ENCODE measurements around the gene RAD51B. TPM values are rescaled to one million over a fixed set of nuclear protein-coding genes. Genes with fewer than 3 reads are reported as not detected.

The RAD51B gene
- total RNA-seq, 1 experiment from 2014 or later, result 16.7 TPM

- Histone ChIP-seq H2BK120ac (ENCODE audit: low read depth, low read length, poor library complexity, severe bottlenecking) (no peak overlapping the region), H2BK20ac (ENCODE audit: low read depth, low read length, poor library complexity, severe bottlenecking) (no peak overlapping the region), H3K27me3 (ENCODE audit: insufficient read depth, low read length) (no peaks in the 10 kb centered on the region), H3K23ac (ENCODE audit: insufficient read length, low read depth, low read length) (no peak overlapping the region), H3K4me1 (ENCODE audit: insufficient read depth, low read length) (no peaks in the 10 kb centered on the region; the same call in 1 of the 2 replicates), H3K79me1 (ENCODE audit: insufficient read depth, low read depth, low read length, poor library complexity, severe bottlenecking) (no peaks in the 10 kb centered on the region), H3K79me2 (ENCODE audit: insufficient read depth, low read length) (no peaks in the 10 kb centered on the region), H3K9me3 (ENCODE audit: control insufficient read depth, low read depth, low read length) (no peaks in the 10 kb centered on the region), H3K4ac (ENCODE audit: low read depth, low read length) (no peak overlapping the region), H3T11ph (ENCODE audit: low read length) (no peak overlapping the region), H2BK5ac (ENCODE audit: insufficient read length, low read length) (no peak overlapping the region), H3K4me2 (ENCODE audit: insufficient read depth, insufficient read length, low read length) (no peak overlapping the region), H4K91ac (ENCODE audit: insufficient read length, low read depth, low read length) (no peak overlapping the region), H3K14ac (ENCODE audit: insufficient read depth, low read length) (no peak overlapping the region), H4K8ac (replicated peaks; ENCODE audit: insufficient read length, low read depth, low read length) (no peak overlapping the region), H2AFZ (ENCODE audit: low read length) (no peak overlapping the region), H3K18ac (ENCODE audit: insufficient read length, low read depth, low read length) (no peak overlapping the region), H4K5ac (ENCODE audit: insufficient read length, low read depth, low read length) (no peak overlapping the region), H3K9ac (ENCODE audit: extremely low read depth, insufficient read length, low read length) (no peak overlapping the region), H3K23me2 (ENCODE audit: insufficient read length, low read depth, low read length, poor library complexity, severe bottlenecking) (no peaks in the 10 kb centered on the region), H2BK15ac (ENCODE audit: low read depth, low read length) (no peak overlapping the region), H2BK12ac (ENCODE audit: insufficient read length, low read depth, low read length) (no peak overlapping the region), H3K56ac (ENCODE audit: insufficient read length, low read depth, low read length) (no peak overlapping the region), H3K27ac (ENCODE audit: insufficient read length, low read depth, low read length) (no peak overlapping the region), H4K20me1 (ENCODE audit: control insufficient read depth, insufficient read depth, insufficient read length) (no peaks in the 10 kb centered on the region), H2AK5ac (ENCODE audit: insufficient read length, low read length) (no peak overlapping the region)
- Mint-ChIP-seq H3K9me3 (peaks cover 3 to 7% of the 10 kb centered on the region in 2 experiments; a peak in 1 of 5 replicates), H3K36me3 (ENCODE audit: insufficient read depth in 1 of 3, low read depth in 3 of 3) (peaks cover 0 to 4% (median 0%) of the 10 kb centered on the region in 3 experiments; a peak in 2 of 7 replicates), H3K27me3 (ENCODE audit: low read depth) (no peaks in the 10 kb centered on the region; the same call in none of the 2 replicates), H3K4me1 (peaks cover 22 to 32% of the 10 kb centered on the region in 2 experiments), H3K27ac (peak overlapping the region in 1 of 3 experiments; percentile 68; a peak in 2 of 7 replicates), H3K4me3 (no peak overlapping the region)
- TF ChIP-seq, protein P1, sequence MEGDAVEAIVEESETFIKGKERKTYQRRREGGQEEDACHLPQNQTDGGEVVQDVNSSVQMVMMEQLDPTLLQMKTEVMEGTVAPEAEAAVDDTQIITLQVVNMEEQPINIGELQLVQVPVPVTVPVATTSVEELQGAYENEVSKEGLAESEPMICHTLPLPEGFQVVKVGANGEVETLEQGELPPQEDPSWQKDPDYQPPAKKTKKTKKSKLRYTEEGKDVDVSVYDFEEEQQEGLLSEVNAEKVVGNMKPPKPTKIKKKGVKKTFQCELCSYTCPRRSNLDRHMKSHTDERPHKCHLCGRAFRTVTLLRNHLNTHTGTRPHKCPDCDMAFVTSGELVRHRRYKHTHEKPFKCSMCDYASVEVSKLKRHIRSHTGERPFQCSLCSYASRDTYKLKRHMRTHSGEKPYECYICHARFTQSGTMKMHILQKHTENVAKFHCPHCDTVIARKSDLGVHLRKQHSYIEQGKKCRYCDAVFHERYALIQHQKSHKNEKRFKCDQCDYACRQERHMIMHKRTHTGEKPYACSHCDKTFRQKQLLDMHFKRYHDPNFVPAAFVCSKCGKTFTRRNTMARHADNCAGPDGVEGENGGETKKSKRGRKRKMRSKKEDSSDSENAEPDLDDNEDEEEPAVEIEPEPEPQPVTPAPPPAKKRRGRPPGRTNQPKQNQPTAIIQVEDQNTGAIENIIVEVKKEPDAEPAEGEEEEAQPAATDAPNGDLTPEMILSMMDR (conservative IDR thresholded peaks at IDR 0.05), result no peak
- DNase-seq, result no peak
- no CpG with 5 or more reads among the region's 13 CpGs for WGBS (ENCODE audit: extremely low coverage, insufficient read length, low lambda C conversion rate)
Measured at GRCh38 chr14:68568907-68569897, 749.6 kb downstream of the RAD51B start.
